C4-2B (cell line): ENCODE measurements around the gene BRIX1.

Experiments
- CTCF ChIP-seq: fragments of 450-650 bp; conservative IDR thresholded peaks from 2 replicates; pipeline ENCODE4 v1.5.1; 2017; ENCODE audit warnings: mild to moderate bottlenecking
- ZFX ChIP-seq: fragments of 450-650 bp; IDR thresholded peaks from 2 replicates; pipeline ENCODE4 v1.6.1; 2017

DNA sequence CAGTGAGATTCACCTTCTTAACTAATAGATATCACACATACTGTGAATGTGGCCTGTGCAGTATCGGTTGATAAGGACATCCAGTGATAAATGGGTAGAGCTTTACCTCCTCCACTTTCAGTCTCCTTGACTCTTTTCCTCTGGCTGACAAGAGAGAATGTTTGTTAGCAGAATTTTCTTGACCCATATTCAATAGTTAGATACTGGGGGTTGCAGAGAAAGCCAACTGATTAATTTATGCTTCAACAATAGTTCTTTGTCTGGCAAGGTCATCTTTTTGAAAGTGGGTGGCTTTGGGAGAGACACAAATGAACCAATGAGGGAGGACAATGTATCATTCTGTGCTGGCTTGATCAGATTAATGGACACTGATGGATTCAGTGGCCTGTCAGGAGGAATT is 46.3 kb upstream of the BRIX1 start:
- TF ChIP-seq CTCF: no peak
- TF ChIP-seq ZFX: no peak
